Measurements from ENCODE around the gene ARL8B.

ARL8B gene

DNA sequence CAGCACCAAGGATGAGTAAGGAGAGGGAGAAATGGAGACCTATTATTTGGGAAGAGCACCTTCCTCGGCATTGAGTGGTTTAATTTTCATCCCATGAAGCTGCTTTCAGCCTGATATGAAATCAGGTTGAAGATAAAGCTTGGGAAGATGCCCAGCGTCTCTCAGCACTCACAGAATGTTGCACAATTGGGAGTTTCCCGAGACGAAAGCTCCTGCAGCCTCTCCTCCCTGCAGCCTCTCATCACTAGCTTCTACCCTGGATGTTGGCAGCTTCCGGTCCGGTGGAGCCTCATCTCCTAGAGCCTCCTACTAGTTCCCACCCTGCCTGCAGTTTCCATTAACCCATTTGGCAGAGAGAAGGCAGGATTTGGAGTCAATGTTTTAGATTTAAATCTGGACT, 105.7 kb downstream of the ARL8B start:
- H3K4me3 ChIP-seq (ENCODE audit: low read length): no peak overlapping the region
- TF ChIP-seq CTCF (IDR thresholded peaks at IDR 0.05; ENCODE audit: insufficient read depth, low read depth, low read length, missing control alignments): no peak
- DNase-seq (ENCODE audit: low read depth): no peak

- peak; percentile 50 for DNase-seq (ENCODE audit: low read depth)
- TF ChIP-seq CTCF (IDR thresholded peaks at IDR 0.05; ENCODE audit: insufficient read depth, low read depth, low read length, missing control alignments): no peak
- no peak overlapping the region for H3K4me3 ChIP-seq (ENCODE audit: low read length)
Measured at GRCh38 chr3:5229414-5229813, 107.3 kb downstream of the ARL8B start.
